Kidney epithelial cell (primary cell): ENCODE results near the gene LAT. TPM values are rescaled to one million over a fixed set of nuclear protein-coding genes. Genes with fewer than 3 reads are reported as not detected.
A peak's percentile ranks its signal among the peaks of the same experiment; 100 is the strongest.

Experiments used
- DNase-seq: peaks from one replicate; pipeline ENCODE4 v3.0.0-alpha.2; 2010; ENCODE audit warnings: low read depth
- H3K27me3 ChIP-seq: 2 replicates; pipeline ENCODE4 v1.6.0; 2011; ENCODE audit warnings: low read length; ENCODE audit not compliant: control insufficient read depth, insufficient read depth
- H3K36me3 ChIP-seq: 2 replicates; pipeline ENCODE4 v1.5.1; 2011; ENCODE audit warnings: low read length; ENCODE audit not compliant: control insufficient read depth, insufficient read depth
- H3K4me3 ChIP-seq: 2 replicates; pipeline ENCODE4 v1.5.1; 2011; ENCODE audit warnings: low read depth, mild to moderate bottlenecking, control low read depth, low read length
- CTCF ChIP-seq: IDR thresholded peaks from 2 replicates; pipeline ENCODE4 v1.5.1; 2011; ENCODE audit warnings: mild to moderate bottlenecking, moderate library complexity, low read length, control low read depth, inconsistent platforms; ENCODE audit not compliant: insufficient read depth, poor library complexity, severe bottlenecking
- total RNA-seq: library from RNA; depleted of rRNA; stranded (reverse); fragments of >200 nt; gene quantifications from 2 replicates; pipeline ENCODE4 v1.2.3, GENCODE V29; 2015

LAT gene
- total RNA-seq, 1 donor from 2014 or later, result 2.9 TPM

DNA sequence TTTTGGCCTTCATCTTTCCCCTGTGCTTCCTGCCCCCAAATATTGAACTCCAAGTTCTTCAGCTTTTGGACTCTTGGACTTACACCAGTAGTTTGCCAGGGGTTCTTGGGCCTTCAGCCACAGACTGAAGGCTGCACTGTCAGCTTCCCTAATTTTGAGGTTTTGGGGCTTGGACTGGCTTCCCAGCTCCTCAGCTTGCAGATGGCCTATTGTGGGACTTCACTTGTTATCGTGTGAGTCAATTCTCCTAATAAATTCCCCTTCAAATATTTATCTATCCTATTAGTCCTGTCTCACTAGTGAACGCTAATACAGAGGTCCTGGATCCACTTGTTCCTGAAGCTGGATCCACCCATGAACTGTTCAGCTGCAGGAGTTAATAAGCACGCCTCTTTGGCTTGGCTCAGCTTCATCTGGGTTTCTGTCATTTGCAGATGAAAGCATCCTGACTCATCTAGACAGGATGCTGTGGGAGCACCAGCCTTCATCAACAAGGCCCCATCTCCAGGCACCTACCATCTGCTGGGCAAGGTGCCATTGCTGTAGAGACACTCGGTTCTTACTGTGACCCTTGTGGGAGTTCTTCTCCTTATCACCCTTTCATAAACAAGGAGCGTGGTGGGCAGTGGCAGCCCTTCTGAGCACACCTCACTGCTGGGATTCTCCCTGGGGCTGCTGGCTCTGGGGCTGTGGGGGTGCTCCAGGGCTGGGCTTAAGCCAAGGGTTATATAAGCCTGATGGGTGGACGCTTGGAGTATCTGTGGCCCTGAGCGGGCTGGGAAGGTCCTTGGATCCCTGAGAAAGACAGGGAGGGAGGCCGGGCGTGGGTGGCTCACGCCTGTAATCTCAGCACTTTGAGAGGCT lies 23.1 kb downstream of the LAT start:
- Histone ChIP-seq H3K4me3 (no peak overlapping the region), H3K36me3 (no peaks in the 10 kb centered on the region), H3K27me3 (no peaks in the 10 kb centered on the region)
- no peak for DNase-seq
- no peak for TF ChIP-seq CTCF

DNA sequence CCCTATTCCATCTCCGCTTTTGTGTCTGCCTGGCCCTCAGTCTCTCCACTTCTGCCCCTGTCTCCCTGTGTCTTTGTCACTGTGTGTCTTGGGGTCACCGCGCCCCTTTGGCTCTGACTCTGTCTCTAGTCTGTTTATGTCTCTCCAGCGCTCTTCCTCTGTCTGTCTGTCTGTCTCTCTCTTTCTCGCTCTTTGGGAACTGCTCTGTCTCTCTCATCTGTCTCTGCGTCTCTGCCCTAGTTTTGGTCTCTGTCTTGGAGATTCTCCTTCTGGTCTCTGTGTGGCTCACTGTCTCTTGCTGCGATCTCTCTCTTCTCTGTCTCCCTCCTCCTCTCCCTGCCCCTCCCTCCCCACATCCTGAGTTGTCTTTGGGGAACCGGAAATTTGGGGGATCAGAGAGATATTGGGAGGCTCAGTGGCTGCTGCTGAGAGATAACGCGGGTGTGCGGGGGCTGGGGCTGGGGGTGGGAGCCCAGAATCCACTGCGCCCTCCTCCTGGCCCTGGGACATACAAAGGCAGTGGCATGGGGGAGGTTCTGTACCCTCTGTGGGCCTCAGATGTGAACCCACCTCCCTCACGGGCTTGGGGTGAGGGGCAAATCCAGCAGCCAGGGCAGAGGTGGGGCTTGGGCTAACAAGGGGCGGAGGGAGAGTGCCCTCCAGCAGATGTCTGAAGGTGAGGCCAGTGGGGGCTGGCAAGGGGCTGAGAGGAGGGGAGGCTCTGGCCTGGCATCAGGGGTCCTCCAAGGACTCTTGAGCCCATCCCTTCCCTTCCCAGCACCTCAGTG lies 24.4 kb downstream of the LAT start:
- no peak overlapping the region for H3K4me3 ChIP-seq
- no peak for DNase-seq
- no peak for TF ChIP-seq CTCF
- no peaks in the 10 kb centered on the region for H3K36me3 ChIP-seq
- H3K27me3 ChIP-seq, result no peaks in the 10 kb centered on the region

DNA sequence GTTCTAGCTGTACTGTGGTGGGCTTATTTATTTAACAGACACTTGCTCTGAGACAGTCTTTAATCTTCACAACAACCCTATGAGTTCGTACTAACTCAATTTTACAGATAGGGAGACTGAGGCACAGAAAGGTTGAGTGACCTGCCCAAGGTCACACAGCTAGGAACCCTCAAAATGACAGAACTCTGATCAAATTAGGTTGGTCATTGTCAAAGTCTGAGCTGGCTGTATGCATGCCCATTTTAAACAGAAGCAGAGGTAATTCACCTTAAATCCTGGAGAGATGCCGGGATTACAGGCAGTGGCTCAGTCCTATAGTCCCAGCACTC lies 24.9 kb downstream of the LAT start:
- H3K36me3 ChIP-seq, result no peaks in the 10 kb centered on the region
- no peaks in the 10 kb centered on the region for H3K27me3 ChIP-seq
- no peak overlapping the region for H3K4me3 ChIP-seq
- no peak for TF ChIP-seq CTCF
- DNase-seq, result no peak

GRCh38 chr16:29011112-29011511 lies 26.3 kb downstream of the LAT start:
- TF ChIP-seq CTCF, result peak; percentile 27
- Histone ChIP-seq H3K27me3 (no peaks in the 10 kb centered on the region), H3K36me3 (no peaks in the 10 kb centered on the region), H3K4me3 (no peak overlapping the region)
- no peak for DNase-seq

DNA sequence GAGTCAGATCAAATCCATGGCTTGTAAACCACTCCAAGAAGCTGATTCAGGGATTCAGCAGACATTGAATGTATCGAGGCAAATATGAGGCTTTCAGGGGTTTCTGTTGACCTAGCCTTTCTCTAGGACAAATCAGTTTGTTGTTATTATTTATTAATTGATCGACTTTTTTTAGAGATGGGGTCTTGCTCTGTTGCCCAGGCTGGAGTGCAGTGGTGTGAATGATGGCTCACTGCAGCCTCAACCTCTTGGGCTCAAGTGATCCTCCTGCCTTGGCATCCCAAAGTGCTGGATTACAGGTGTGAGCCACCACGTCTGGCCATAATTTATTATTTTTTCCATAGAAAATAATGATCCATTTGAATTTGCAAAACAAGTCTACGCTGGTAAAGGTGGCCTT lies 27.0 kb downstream of the LAT start:
- no peak overlapping the region for H3K4me3 ChIP-seq
- no peak for TF ChIP-seq CTCF
- no peaks in the 10 kb centered on the region for H3K36me3 ChIP-seq
- no peak for DNase-seq
- H3K27me3 ChIP-seq, result no peaks in the 10 kb centered on the region
